Erythroblast (primary cell): ENCODE data around the gene FUZ.

Experiments used
- GATA1 ChIP-seq: IDR thresholded peaks from 2 replicates; pipeline ENCODE4 v1.6.1; 2011; ENCODE audit warnings: low read depth, mild to moderate bottlenecking, control low read depth, low read length, moderate library complexity
- POLR2A ChIP-seq: IDR thresholded peaks from 2 replicates; pipeline ENCODE4 v1.6.1; 2011; ENCODE audit warnings: mild to moderate bottlenecking, low read length

- TF ChIP-seq GATA1: no peak
- TF ChIP-seq POLR2A: no peak
Measured at GRCh38 chr19:49779731-49780555, 33.1 kb downstream of the FUZ start.
